GM23338 (cell line): ENCODE results near the gene AOC1. TPM values are rescaled to one million over a fixed set of nuclear protein-coding genes. Genes with fewer than 3 reads are reported as not detected.

Experiments
- ATAC-seq: fragments of 200-7000 bp; cut with Tn5 transposase; 3 replicates; pipeline ENCODE4 v1.9.1; 2020
- DNase-seq: peaks from one replicate; pipeline ENCODE4 v3.0.0-alpha.2; 2015; ENCODE audit warnings: low spot score
- H2AFZ ChIP-seq: fragments of 200-600 bp; sonication (generic); 2 replicates; pipeline ENCODE4 v1.8.0; 2016; ENCODE audit warnings: antibody characterized with exemption, mild to moderate bottlenecking, moderate library complexity
- H3F3A ChIP-seq: fragments of 200-600 bp; sonication (generic); replicated peaks from 2 replicates; pipeline ENCODE4 v1.8.0; 2017; ENCODE audit warnings: antibody characterized with exemption, mixed run types, low read depth
- H3K27ac ChIP-seq: fragments of 200-600 bp; sonication (generic); 2 replicates; pipeline ENCODE4 v1.6.1; 2016; ENCODE audit warnings: low read depth
- H3K27me3 ChIP-seq: fragments of 200-600 bp; sonication (generic); 2 replicates; pipeline ENCODE4 v1.8.0; 2016; ENCODE audit warnings: mild to moderate bottlenecking, mixed run types, moderate library complexity; ENCODE audit not compliant: insufficient read depth
- H3K36me3 ChIP-seq: fragments of 200-600 bp; sonication (generic); 2 replicates; pipeline ENCODE4 v1.8.0; 2016; ENCODE audit warnings: mild to moderate bottlenecking; ENCODE audit not compliant: insufficient read depth
- H3K4me1 ChIP-seq: fragments of 200-600 bp; sonication (generic); 2 replicates; pipeline ENCODE4 v1.8.0; 2016; ENCODE audit warnings: mild to moderate bottlenecking, moderate library complexity; ENCODE audit not compliant: insufficient read depth
- H3K4me2 ChIP-seq: fragments of 200-600 bp; sonication (generic); 2 replicates; pipeline ENCODE4 v1.7.1; 2017; ENCODE audit warnings: mixed run types
- H3K4me3 ChIP-seq: fragments of 200-600 bp; sonication (generic); 2 replicates; pipeline ENCODE4 v1.6.1; 2016; ENCODE audit warnings: mixed run types
- H3K79me2 ChIP-seq: fragments of 200-600 bp; sonication (generic); replicated peaks from 2 replicates; pipeline ENCODE4 v1.8.0; 2017; ENCODE audit warnings: mild to moderate bottlenecking; ENCODE audit not compliant: insufficient read depth
- H3K9me2 ChIP-seq: fragments of 200-600 bp; sonication (generic); 2 replicates; pipeline ENCODE4 v1.8.0; 2017; ENCODE audit not compliant: insufficient read depth
- H4K20me1 ChIP-seq: fragments of 200-600 bp; sonication (generic); replicated peaks from 2 replicates; pipeline ENCODE4 v1.8.0; 2017; ENCODE audit warnings: mild to moderate bottlenecking; ENCODE audit not compliant: insufficient read depth
- H3K27ac Mint-ChIP-seq: 2 replicates; pipeline ENCODE4 v1.8.0; 2020; ENCODE audit warnings: inconsistent platforms, mild to moderate bottlenecking, moderate library complexity, mixed read lengths
- H3K27me3 Mint-ChIP-seq: 3 replicates; pipeline ENCODE4 v1.8.0; 2022; ENCODE audit warnings: low read depth, mild to moderate bottlenecking, moderate library complexity, mixed read lengths, inconsistent platforms; ENCODE audit not compliant: insufficient read depth, poor library complexity
- H3K36me3 Mint-ChIP-seq: 3 replicates; pipeline ENCODE4 v1.8.0; 2021; ENCODE audit warnings: low read depth, mild to moderate bottlenecking, inconsistent platforms, moderate library complexity, mixed read lengths
- H3K4me1 Mint-ChIP-seq: 3 replicates; pipeline ENCODE4 v1.8.0; 2020; ENCODE audit warnings: mild to moderate bottlenecking, inconsistent platforms, mixed read lengths
- H3K4me3 Mint-ChIP-seq: 3 replicates; pipeline ENCODE4 v1.8.0; 2021; ENCODE audit warnings: moderate library complexity, mild to moderate bottlenecking, inconsistent platforms, mixed read lengths
- H3K9me3 Mint-ChIP-seq: 3 replicates; pipeline ENCODE4 v1.8.0; 2020; ENCODE audit warnings: moderate library complexity, mild to moderate bottlenecking, inconsistent platforms, mixed read lengths
- EZH2 ChIP-seq: fragments of 200-600 bp; sonication (generic); IDR thresholded peaks from one replicate; pipeline ENCODE4 v1.8.0; 2017; ENCODE audit warnings: antibody characterized with exemption, mild to moderate bottlenecking, low read depth; ENCODE audit not compliant: unreplicated experiment
- JUNB ChIP-seq: IDR thresholded peaks from one replicate; pipeline ENCODE4 v1.6.1; 2016; ENCODE audit warnings: antibody characterized with exemption; ENCODE audit not compliant: unreplicated experiment
- ZNF114 ChIP-seq: fragments of 250-450 bp; sonication (Bioruptor Pico); IDR thresholded peaks from 2 replicates; pipeline ENCODE4 v1.5.0; 2020; ENCODE audit warnings: mild to moderate bottlenecking, moderate library complexity
- polyA plus RNA-seq: library from polyadenylated mRNA; unstranded; fragments of >200 nt; fragmentation: Nextera tagmentation; extraction: Ambion mirVana; gene quantifications from 2 replicates; pipeline ENCODE4 v1.2.1, GENCODE V29; 2016
- total RNA-seq: library from RNA; depleted of rRNA; stranded (reverse); fragments of >200 nt; shearing (Covaris generic); gene quantifications from 2 replicates; pipeline ENCODE4 v1.2.3, GENCODE V29; 2014
- TF ChIP-seq, protein P1 (sequence below): fragments of 250-450 bp; sonication (Bioruptor Pico); IDR thresholded peaks from 2 replicates; pipeline ENCODE4 v1.5.0; 2020; ENCODE audit warnings: mild to moderate bottlenecking, moderate library complexity
- TF ChIP-seq, protein P2 (sequence below), 2 experiments: fragments of 200-600 bp in 1 of 2; sonication (generic) in 1 of 2; conservative IDR thresholded peaks; 2 replicates each; pipeline versions ENCODE4 v1.5.1 to v1.6.1; 2016 to 2017; ENCODE audit warnings: antibody characterized with exemption in 2 of 2, low read depth in 2 of 2, mild to moderate bottlenecking in 2 of 2, moderate library complexity in 1 of 2
- TF ChIP-seq, protein P3 (sequence below): IDR thresholded peaks from 2 replicates; pipeline ENCODE4 v1.6.1; 2016; ENCODE audit warnings: antibody characterized with exemption

The AOC1 gene
- total and polyA plus RNA-seq, 2 experiments from 2014 or later: not detected

DNA sequence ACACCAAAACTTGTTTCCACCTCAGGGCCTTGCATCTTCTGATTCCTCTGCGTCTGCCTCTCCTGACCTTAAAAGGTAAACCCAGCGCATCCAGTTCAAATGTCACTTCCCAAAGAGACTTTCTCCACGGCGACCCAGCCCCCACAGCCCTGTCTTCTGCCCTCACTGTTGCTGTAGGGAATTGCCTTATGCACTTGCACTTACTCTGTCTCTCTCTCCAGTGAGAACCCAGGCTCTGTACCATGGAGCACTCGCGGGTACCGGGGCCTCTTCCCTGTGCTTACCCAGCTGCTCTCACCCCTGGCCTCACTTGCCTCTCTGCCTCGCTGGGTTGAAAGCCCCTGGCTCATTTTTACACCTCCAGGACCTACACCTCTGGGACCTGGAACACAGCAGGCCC, 48.4 kb downstream of the AOC1 start:
- no peaks in the 10 kb centered on the region for H3F3A ChIP-seq
- no peaks in the 10 kb centered on the region for H3K27me3 ChIP-seq
- no peak overlapping the region for H3K4me2 ChIP-seq
- peaks cover 39% of the 10 kb centered on the region for H3K4me1 Mint-ChIP-seq
- H3K36me3 ChIP-seq: no peaks in the 10 kb centered on the region
- H2AFZ ChIP-seq: no peak overlapping the region
- ATAC-seq: no peak
- H3K36me3 Mint-ChIP-seq: no peaks in the 10 kb centered on the region; the same call in 2 of the 3 replicates
- H3K4me3 Mint-ChIP-seq: no peak overlapping the region
- no peaks in the 10 kb centered on the region for H4K20me1 ChIP-seq
- H3K9me3 Mint-ChIP-seq: no peaks in the 10 kb centered on the region; the same call in 2 of the 3 replicates
- H3K27me3 Mint-ChIP-seq: peaks cover 40% of the 10 kb centered on the region
- H3K9me2 ChIP-seq: no peaks in the 10 kb centered on the region
- peaks cover 11% of the 10 kb centered on the region; the same call in 1 of the 2 replicates for H3K4me1 ChIP-seq
- TF ChIP-seq EZH2 (no peak), JUNB (no peak), ZNF114 (CRISPR knock-in tag) (no peak)
- TF ChIP-seq, protein P1, sequence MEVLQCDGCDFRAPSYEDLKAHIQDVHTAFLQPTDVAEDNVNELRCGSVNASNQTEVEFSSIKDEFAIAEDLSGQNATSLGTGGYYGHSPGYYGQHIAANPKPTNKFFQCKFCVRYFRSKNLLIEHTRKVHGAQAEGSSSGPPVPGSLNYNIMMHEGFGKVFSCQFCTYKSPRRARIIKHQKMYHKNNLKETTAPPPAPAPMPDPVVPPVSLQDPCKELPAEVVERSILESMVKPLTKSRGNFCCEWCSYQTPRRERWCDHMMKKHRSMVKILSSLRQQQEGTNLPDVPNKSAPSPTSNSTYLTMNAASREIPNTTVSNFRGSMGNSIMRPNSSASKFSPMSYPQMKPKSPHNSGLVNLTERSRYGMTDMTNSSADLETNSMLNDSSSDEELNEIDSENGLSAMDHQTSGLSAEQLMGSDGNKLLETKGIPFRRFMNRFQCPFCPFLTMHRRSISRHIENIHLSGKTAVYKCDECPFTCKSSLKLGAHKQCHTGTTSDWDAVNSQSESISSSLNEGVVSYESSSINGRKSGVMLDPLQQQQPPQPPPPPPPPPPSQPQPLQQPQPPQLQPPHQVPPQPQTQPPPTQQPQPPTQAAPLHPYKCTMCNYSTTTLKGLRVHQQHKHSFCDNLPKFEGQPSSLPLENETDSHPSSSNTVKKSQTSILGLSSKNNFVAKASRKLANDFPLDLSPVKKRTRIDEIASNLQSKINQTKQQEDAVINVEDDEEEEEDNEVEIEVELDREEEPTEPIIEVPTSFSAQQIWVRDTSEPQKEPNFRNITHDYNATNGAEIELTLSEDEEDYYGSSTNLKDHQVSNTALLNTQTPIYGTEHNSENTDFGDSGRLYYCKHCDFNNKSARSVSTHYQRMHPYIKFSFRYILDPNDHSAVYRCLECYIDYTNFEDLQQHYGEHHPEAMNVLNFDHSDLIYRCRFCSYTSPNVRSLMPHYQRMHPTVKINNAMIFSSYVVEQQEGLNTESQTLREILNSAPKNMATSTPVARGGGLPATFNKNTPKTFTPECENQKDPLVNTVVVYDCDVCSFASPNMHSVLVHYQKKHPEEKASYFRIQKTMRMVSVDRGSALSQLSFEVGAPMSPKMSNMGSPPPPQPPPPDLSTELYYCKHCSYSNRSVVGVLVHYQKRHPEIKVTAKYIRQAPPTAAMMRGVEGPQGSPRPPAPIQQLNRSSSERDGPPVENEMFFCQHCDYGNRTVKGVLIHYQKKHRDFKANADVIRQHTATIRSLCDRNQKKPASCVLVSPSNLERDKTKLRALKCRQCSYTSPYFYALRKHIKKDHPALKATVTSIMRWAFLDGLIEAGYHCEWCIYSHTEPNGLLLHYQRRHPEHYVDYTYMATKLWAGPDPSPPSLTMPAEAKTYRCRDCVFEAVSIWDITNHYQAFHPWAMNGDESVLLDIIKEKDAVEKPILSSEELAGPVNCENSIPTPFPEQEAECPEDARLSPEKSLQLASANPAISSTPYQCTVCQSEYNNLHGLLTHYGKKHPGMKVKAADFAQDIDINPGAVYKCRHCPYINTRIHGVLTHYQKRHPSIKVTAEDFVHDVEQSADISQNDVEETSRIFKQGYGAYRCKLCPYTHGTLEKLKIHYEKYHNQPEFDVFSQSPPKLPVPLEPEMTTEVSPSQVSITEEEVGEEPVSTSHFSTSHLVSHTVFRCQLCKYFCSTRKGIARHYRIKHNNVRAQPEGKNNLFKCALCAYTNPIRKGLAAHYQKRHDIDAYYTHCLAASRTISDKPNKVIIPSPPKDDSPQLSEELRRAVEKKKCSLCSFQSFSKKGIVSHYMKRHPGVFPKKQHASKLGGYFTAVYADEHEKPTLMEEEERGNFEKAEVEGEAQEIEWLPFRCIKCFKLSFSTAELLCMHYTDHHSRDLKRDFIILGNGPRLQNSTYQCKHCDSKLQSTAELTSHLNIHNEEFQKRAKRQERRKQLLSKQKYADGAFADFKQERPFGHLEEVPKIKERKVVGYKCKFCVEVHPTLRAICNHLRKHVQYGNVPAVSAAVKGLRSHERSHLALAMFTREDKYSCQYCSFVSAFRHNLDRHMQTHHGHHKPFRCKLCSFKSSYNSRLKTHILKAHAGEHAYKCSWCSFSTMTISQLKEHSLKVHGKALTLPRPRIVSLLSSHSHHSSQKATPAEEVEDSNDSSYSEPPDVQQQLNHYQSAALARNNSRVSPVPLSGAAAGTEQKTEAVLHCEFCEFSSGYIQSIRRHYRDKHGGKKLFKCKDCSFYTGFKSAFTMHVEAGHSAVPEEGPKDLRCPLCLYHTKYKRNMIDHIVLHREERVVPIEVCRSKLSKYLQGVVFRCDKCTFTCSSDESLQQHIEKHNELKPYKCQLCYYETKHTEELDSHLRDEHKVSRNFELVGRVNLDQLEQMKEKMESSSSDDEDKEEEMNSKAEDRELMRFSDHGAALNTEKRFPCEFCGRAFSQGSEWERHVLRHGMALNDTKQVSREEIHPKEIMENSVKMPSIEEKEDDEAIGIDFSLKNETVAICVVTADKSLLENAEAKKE (CRISPR knock-in tag): no peak
- no peak overlapping the region for H3K4me3 ChIP-seq
- H3K27ac Mint-ChIP-seq: no peak overlapping the region
- no peaks in the 10 kb centered on the region for H3K79me2 ChIP-seq
- no peak overlapping the region for H3K27ac ChIP-seq
- no peak for DNase-seq

DNA sequence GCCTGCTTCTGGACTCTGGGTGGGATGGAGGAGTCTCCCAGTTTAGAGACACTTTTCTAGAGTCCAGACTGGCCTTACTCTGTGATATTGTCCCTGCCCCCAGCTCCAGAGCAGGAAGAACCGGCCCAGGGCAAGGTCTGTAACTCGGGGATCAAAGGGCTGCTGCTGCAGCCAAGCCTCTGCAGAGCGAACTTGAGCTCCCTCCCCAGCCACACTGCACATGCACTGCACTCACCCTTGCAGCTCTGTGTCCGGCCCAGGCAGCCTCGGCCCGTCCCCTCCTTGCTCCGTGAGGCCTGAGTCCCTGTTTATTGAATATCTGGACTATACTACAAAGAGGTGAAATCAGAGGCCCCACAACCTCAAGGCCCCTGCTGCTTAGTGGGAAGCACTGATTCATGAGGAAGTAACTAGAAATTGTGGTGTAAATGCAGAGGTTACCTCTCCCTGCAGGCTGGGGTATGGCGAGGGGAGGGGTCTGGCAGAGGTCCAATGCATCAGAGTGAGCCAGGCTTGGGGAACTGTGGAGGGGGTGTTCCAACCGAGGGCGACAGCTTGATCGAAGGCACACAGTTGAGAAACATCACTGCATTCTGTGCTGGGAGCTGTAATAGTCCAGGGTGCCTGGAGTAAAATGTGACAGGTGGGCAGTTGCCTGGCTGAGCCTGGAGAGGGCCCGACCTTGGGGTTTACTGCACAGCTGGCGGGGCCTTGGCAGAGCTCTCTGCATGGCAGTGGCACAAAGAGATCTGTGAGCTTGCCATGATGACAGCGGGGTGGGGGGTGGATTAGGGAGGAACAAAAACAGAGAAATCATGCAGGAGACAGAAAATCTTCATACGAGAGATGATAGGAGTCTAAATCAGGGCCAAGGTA, 49.1 kb downstream of the AOC1 start:
- Histone ChIP-seq H3K4me2 (0 out of 2 replicates have a peak overlapping the region, but pooled peaks have one; percentile 32), H3K27me3 (no peaks in the 10 kb centered on the region), H3K36me3 (no peaks in the 10 kb centered on the region), H3K27ac (no peak overlapping the region), H3K4me3 (no peak overlapping the region), H3F3A (no peaks in the 10 kb centered on the region), H4K20me1 (no peaks in the 10 kb centered on the region), H2AFZ (no peak overlapping the region), H3K79me2 (no peaks in the 10 kb centered on the region), H3K4me1 (peaks cover 11% of the 10 kb centered on the region; the same call in 1 of the 2 replicates), H3K9me2 (no peaks in the 10 kb centered on the region)
- ATAC-seq (peak; percentile 49), DNase-seq (peak; percentile 8)
- Mint-ChIP-seq H3K9me3 (no peaks in the 10 kb centered on the region; the same call in 2 of the 3 replicates), H3K4me3 (no peak overlapping the region; the same call in 2 of the 3 replicates), H3K27me3 (peaks cover 40% of the 10 kb centered on the region), H3K27ac (no peak overlapping the region), H3K4me1 (peaks cover 38% of the 10 kb centered on the region), H3K36me3 (no peaks in the 10 kb centered on the region; the same call in 2 of the 3 replicates)
- TF ChIP-seq, protein P2, sequence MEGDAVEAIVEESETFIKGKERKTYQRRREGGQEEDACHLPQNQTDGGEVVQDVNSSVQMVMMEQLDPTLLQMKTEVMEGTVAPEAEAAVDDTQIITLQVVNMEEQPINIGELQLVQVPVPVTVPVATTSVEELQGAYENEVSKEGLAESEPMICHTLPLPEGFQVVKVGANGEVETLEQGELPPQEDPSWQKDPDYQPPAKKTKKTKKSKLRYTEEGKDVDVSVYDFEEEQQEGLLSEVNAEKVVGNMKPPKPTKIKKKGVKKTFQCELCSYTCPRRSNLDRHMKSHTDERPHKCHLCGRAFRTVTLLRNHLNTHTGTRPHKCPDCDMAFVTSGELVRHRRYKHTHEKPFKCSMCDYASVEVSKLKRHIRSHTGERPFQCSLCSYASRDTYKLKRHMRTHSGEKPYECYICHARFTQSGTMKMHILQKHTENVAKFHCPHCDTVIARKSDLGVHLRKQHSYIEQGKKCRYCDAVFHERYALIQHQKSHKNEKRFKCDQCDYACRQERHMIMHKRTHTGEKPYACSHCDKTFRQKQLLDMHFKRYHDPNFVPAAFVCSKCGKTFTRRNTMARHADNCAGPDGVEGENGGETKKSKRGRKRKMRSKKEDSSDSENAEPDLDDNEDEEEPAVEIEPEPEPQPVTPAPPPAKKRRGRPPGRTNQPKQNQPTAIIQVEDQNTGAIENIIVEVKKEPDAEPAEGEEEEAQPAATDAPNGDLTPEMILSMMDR (conservative IDR thresholded peaks at IDR 0.05; ENCODE audit: low read depth in 2 of 2): no peak
- TF ChIP-seq, protein P3, sequence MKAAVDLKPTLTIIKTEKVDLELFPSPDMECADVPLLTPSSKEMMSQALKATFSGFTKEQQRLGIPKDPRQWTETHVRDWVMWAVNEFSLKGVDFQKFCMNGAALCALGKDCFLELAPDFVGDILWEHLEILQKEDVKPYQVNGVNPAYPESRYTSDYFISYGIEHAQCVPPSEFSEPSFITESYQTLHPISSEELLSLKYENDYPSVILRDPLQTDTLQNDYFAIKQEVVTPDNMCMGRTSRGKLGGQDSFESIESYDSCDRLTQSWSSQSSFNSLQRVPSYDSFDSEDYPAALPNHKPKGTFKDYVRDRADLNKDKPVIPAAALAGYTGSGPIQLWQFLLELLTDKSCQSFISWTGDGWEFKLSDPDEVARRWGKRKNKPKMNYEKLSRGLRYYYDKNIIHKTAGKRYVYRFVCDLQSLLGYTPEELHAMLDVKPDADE: no peak
